ENCODE data around the gene ALDH1B1.

DNA sequence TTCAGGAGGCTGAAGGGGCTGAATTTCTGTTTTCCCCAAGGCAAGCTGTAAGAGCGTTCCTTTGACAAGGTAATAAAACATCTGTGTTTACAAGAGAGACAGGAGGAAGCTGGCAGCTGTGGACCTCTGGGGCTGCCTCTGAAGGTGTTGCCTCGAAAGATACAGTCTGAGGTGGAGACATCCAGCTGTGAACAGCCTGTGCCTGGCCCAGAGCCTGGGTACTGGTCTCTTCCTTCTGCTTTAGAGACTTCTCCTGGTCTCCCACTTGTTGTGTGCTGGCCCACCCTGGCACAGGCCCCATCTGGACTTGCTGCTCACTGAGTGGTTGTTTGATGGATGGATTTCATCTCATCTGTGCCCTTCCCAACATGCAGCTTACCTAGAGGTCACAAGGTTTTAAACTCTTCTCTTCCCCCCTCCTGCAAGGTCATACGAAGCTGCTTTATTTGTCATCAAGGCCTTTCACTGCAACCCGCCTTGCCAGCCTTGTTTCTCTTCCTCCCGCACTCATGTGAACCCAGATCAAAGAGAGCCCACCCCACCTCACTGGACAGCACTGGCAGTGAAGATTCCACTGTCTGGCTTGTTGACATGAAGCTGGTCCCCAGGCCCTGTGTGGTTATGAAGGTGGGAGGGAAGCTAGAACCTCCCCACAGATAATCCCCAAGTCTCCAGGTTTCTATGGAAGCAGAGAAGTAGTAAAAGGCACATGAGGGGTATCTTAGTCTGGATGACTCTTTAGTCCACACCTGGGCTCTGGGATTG, 35.0 kb upstream of the ALDH1B1 start:
- TF ChIP-seq L3MBTL2 (conservative IDR thresholded peaks at IDR 0.05) (no peak), ARNT (IDR thresholded peaks at IDR 0.05) (no peak), SP1 (IDR thresholded peaks at IDR 0.05) (no peak), HDGF (IDR thresholded peaks at IDR 0.05; ENCODE audit: borderline replicate concordance) (no peak), FOXM1 (IDR thresholded peaks at IDR 0.05; ENCODE audit: borderline replicate concordance) (no peak), TARDBP (IDR thresholded peaks at IDR 0.05) (no peak), SUZ12 (IDR thresholded peaks at IDR 0.05) (no peak), FOXA1 (IDR thresholded peaks at IDR 0.05) (no peak)
